ENCODE results near the gene ITLN2.

Gene ITLN2

GRCh38 chr1:160954158-160955104 lies at the start of gene ITLN2:
Gene ITLN2 (minus strand): TSS chr1:160954809. CDS start chr1:160954741, 68 bp downstream.
- peak; percentile 65 for TF ChIP-seq CTCF (IDR thresholded peaks at IDR 0.05; ENCODE audit: low read depth, low read length)
- DNase-seq (ENCODE audit: low read depth, low spot score) = peak; percentile 6

GRCh38 chr1:161001525-161001924 lies 46.9 kb upstream of the ITLN2 start:
- no peak overlapping the region for H3K4me3 ChIP-seq (ENCODE audit: low read depth, low read length)
- DNase-seq (ENCODE audit: low read depth, low spot score) = no peak
- in situ Hi-C loops (cut with HindIII; ENCODE audit: low sequenced_read_pairs) = no loop called here
- no peak for TF ChIP-seq CTCF (IDR thresholded peaks at IDR 0.05; ENCODE audit: low read depth, low read length)

More at GRCh38 chr1:160954158-160955104, at the start of gene ITLN2:
- H3K4me3 ChIP-seq (ENCODE audit: low read depth, low read length) = no peak within 1 kb of the TSS
- in situ Hi-C loops (cut with HindIII; ENCODE audit: low sequenced_read_pairs) = no loop called here

GRCh38 chr1:161000736-161001480 lies 46.3 kb upstream of the ITLN2 start:
- TF ChIP-seq CTCF (IDR thresholded peaks at IDR 0.05; ENCODE audit: low read depth, low read length) = no peak
- no peak for DNase-seq (ENCODE audit: low read depth, low spot score)
- H3K4me3 ChIP-seq (ENCODE audit: low read depth, low read length) = no peak overlapping the region
- in situ Hi-C loops (cut with HindIII; ENCODE audit: low sequenced_read_pairs) = no loop called here

GRCh38 chr1:160999376-160999775 lies 44.8 kb upstream of the ITLN2 start:
- DNase-seq (ENCODE audit: low read depth, low spot score) = no peak
- in situ Hi-C loops (cut with HindIII; ENCODE audit: low sequenced_read_pairs) = no loop called here
- H3K4me3 ChIP-seq (ENCODE audit: low read depth, low read length) = no peak overlapping the region
- TF ChIP-seq CTCF (IDR thresholded peaks at IDR 0.05; ENCODE audit: low read depth, low read length) = no peak

GRCh38 chr1:160997323-160998038 lies 42.9 kb upstream of the ITLN2 start:
- no peak overlapping the region for H3K4me3 ChIP-seq (ENCODE audit: low read depth, low read length)
- peak; percentile 72 for TF ChIP-seq CTCF (IDR thresholded peaks at IDR 0.05; ENCODE audit: low read depth, low read length)
- peak; percentile 57 for DNase-seq (ENCODE audit: low read depth, low spot score)
- in situ Hi-C loops (cut with HindIII; ENCODE audit: low sequenced_read_pairs) = no loop called here

- TF ChIP-seq CTCF (IDR thresholded peaks at IDR 0.05; ENCODE audit: low read depth, low read length) = no peak
- DNase-seq (ENCODE audit: low read depth, low spot score) = peak; percentile 25
- in situ Hi-C loops (cut with HindIII; ENCODE audit: low sequenced_read_pairs) = no loop called here
- H3K4me3 ChIP-seq (ENCODE audit: low read depth, low read length) = no peak overlapping the region
Observed at GRCh38 chr1:160996178-160996577, 41.6 kb upstream of the ITLN2 start.
